Measurements from ENCODE around the gene C15orf40. TPM values are rescaled to one million over a fixed set of nuclear protein-coding genes. Genes with fewer than 3 reads are reported as not detected.
A peak's percentile ranks its signal among the peaks of the same experiment; 100 is the strongest.

C15orf40 gene
- total and polyA plus RNA-seq, 2 of the 13 experiments (the other 11 are each of a cell fraction or from before 2014, with no cell fraction given), result 24.0 to 26.3 TPM

GRCh38 chr15:83011271-83012075 lies at the start of gene C15orf40 (continued):
- no peak for TF ChIP-seq U2AF2 (IDR thresholded peaks at IDR 0.05; ENCODE audit: low read depth, low read length)
- TF ChIP-seq ZNF282 (IDR thresholded peaks at IDR 0.05; ENCODE audit: partially characterized antibody), result no peak
- TF ChIP-seq TBX3 (IDR thresholded peaks at IDR 0.05; ENCODE audit: borderline replicate concordance), result 0 out of 2 replicates have a peak, but pooled peaks have one; percentile 20
- TF ChIP-seq RFXAP (CRISPR knock-in tag; IDR thresholded peaks at IDR 0.05; ENCODE audit: borderline replicate concordance), result peak; percentile 85
- no peak for TF ChIP-seq FUBP1 (CRISPR knock-in tag; IDR thresholded peaks at IDR 0.05; ENCODE audit: borderline replicate concordance)
- peak; percentile 69; the same call in 1 of the 2 replicates for TF ChIP-seq RXRB (CRISPR knock-in tag; IDR thresholded peaks at IDR 0.05; ENCODE audit: borderline replicate concordance)

- 99% methylated on average over 7 of the region's 7 CpGs for WGBS (ENCODE audit: low lambda C conversion rate)
- H3K79me2 ChIP-seq (ENCODE audit: insufficient read depth, low read length), result peaks cover 56% of the 10 kb centered on the region
- FAIRE-seq, result no peak
- no peak for DNase-seq (ENCODE audit: low spot score)
- intact Hi-C loops (cut with micrococcal nuclease; ENCODE audit: unreplicated experiment), result no loop called here
- ATAC-seq, result no peak
- no peak for TF ChIP-seq ZMYM4 (CRISPR knock-in tag; IDR thresholded peaks at IDR 0.05)
- peaks cover 8 to 42% of the 10 kb centered on the region in 2 experiments for H3K36me3 ChIP-seq (replicated peaks in 1 of 2; ENCODE audit: control insufficient read depth in 1 of 2, insufficient read depth in 2 of 2, low read length in 2 of 2)
- H4K20me1 ChIP-seq (ENCODE audit: insufficient read depth, low read length), result peaks cover 18% of the 10 kb centered on the region
- BruUV-seq (replicated peaks), result no TSS peak
- no peak overlapping the region for H3K27ac ChIP-seq (ENCODE audit: extremely low read length, insufficient read depth, low read length)
- no peaks in the 10 kb centered on the region; a peak in 1 of 5 replicates for H3K27me3 ChIP-seq (ENCODE audit: control insufficient read depth in 1 of 2, insufficient read depth in 2 of 2, low read length in 2 of 2)
- H2AFZ ChIP-seq (ENCODE audit: low read length), result no peak overlapping the region
- CTCF ChIA-PET (ENCODE audit: low intra/inter-chr PET ratio, low total read pairs), result no interaction called here
- no peaks in the 10 kb centered on the region for H3K9me3 ChIP-seq (ENCODE audit: low read length)
- H3K4me1 ChIP-seq (ENCODE audit: insufficient read depth, low read length), result peaks cover 21% of the 10 kb centered on the region
- POLR2A ChIA-PET, result interaction anchor here (1.6 kb wide), 1 partner anchor 10 kb away, joined by 4 read pairs; no protein-coding TSS in a partner anchor
- H3K9ac ChIP-seq (ENCODE audit: insufficient read depth, low read depth, low read length), result no peak overlapping the region
- no peak overlapping the region for H3K4me2 ChIP-seq (ENCODE audit: low read depth, low read length)
- in situ Hi-C loops (cut with HindIII; ENCODE audit: extremely low pct_ligation_motif_present, low pct_unique_long_range_greater_than_20kb), result no loop called here
- no peak overlapping the region for H3K4me3 ChIP-seq (replicated peaks in 1 of 3; ENCODE audit: insufficient read depth in 1 of 3, low read depth in 2 of 3, low read length in 3 of 3)
These were observed 46.4 kb upstream of the C15orf40 start for GRCh38 chr15:83057696-83058376.

All from HepG2 (cell line).